ENCODE data around the gene PTH2.

DNA sequence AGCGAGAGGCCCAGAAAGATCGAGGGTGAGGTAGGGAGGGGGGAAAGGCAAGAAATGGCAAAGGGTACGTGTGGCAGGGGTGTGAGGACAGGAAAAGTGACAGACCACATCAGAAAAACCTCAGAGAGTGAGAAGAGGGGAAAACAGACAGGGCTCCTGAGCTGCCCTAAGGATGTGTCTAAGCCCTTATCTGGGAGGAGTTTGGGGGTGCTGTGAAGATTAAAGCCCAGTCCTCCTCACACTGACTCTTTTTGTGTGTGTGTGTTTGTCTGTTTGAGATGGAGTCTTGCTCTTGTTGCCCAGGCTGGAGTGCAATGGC lies 703 bp upstream of the PTH2 start:
- TF ChIP-seq CTCF (IDR thresholded peaks at IDR 0.05) (no peak), POLR2A (IDR thresholded peaks at IDR 0.05) (no peak)

Measured in uterus (tissue), 2 donors.